GM18519 (cell line): ENCODE measurements around the gene IL36B.

Experiments
- ATAC-seq: cut with Tn5 transposase; IDR thresholded peaks from one replicate; pipeline ENCODE4 v1.9.1; 2021; ENCODE audit warnings: mild to moderate bottlenecking, moderate library complexity; ENCODE audit not compliant: unreplicated experiment, low FRiP score

The IL36B gene

DNA sequence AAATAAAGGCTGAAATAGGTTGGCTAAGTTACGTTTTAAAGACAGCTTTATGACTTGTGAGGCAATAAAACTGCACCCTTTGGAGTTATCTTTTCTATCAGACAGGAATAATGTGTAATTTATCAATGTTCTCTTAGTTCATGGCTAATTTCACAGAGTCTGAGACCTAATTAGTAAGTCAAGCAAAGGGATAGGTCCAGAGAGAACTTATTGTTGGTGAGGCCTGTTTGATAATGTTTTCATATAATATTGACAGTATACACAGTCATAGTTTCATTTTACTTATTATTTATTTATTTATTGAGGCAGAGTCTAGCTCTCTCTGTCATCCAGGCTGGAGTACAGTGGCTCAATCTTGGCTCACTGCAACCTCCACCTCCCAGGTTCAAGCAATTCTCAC lies 4.5 kb upstream of the IL36B start:
- no peak for ATAC-seq

DNA sequence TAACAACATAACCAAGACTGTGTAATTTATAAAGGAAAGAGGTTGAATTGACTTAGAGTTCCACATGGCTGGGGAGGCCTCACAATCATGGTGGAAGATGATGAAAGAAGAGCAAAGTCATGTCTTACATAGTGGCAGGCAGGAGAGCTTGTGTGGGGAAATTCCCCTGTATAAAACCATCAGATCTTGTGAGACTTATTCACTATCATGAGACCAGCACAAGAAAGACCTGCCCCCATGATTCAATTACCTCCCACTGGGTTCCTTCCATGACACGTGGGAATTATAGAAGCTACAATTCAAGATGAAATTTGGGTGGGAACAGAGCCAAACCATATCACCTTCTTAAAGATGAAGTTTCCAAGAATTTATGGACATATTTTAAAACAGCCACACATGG lies 3.9 kb upstream of the IL36B start:
- ATAC-seq, result no peak

DNA sequence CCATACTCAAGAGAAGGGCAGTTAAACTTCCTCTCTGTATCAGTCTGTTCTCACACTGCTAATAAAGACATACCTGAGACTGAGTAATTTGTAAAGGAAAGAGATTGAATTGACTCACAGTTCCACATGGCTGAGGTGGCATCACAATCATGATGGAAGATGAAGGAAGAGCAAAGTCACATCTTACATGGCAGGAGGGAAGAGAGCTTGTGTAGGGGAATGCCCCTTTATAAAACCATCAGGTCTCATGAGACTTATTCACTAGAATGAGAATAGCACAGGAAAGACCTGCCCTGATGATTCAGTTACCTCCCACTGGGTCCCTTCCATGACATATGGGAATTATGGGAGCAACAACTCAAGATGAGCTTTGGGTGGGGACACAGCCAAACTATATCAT lies 1.4 kb upstream of the IL36B start:
- ATAC-seq, result no peak

DNA sequence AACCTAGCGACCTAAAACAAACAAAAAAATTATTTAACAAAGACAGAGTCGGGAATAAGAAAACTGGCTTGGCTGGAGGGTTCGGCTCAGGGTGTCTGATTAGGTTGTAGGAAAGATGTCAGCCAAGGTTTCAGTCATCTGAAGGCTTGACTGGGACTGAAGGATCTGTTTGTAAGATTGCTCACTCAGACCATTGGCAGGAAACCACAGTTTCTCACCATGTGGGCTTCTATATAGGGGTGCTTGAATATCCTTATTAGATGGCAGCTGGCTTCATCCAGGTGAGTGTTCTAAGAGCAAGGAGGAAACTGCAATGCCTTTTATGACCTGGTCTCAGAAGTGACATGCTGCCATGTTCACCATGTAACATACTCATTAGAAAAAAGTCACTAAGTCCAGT lies 999 bp upstream of the IL36B start:
- no peak for ATAC-seq

DNA sequence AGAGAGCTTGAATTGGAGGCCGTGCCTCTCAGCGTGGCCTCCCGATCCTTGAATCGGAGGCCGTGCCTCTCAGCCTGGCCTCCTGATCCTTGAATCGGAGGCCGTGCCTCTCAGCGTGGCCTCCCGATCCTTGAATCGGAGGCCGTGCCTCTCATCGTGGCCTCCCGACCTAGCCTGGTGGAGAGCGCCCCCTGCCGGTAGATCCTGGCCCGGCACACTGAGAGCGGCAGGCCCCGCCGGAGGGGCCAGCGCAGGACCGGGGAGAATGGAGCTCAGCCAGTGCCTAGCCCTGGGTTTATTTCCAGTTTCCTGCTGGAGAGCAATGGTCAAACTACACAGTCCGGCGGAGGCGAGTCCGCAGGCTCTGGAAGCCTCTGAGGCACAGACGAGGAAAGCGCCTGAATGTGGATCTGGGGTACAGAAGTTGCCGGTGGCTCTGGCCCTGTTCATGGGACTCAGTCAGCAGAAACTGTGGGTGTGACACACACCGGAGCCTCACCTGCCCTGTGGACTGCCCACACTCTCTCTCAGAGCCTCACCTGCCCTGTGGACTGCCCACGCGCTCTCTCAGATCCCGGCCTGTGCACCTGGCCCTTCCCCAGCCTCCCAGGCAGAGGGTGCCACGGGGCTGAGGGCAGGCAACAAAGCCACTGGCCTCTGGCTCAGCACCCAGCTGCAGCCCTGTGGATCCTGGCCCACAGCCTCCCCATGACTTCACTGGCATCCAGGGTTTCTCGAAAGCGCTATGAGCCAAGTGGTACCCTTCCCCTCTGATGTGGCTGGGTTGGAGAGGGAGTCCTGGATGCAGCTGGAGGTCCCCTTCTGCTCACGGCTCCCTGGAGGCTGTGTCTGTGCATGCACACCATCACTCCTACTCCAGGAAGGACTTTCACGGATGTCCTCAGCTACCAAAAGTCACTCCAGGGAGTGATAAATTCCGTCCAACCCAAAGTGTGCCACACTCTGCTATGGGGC lies 1.5 kb downstream of the IL36B start:
- no peak for ATAC-seq

DNA sequence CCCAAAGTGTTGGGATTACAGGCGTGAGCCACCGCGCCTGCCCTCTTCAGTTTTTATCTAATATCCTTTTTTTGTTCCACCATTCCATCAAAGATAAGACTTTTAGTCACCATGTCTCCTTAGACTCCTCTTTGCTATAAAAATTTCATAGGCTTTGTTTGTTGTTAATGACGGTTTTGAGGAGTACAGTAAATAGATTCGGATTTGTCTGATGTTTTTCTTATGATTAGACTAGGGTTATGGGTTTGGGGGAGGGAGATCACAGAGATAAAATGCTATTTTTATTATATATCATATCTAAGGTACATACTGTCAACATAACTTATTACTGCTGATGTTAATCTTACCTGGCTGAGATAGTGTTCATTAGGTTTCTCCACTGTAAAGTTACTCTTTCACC lies 6.2 kb downstream of the IL36B start:
- no peak for ATAC-seq

DNA sequence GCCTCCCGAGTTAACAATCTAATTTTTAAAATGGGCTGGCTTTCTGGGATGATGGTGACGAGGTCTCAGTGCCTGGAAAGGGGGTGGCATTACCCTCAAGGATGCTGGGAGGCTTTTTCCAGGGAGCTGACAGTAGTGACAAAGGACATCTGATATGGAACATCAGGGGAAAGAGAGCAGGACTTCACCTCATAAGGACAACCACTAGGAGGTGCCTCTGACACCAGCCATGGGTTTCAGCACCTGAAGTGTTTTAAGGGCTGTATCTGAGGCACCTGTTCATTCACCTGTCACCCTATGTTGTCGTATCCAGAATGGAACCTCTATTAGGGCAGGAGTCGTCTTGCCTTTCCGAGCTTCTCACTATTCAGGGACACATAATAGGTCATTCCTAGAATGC lies 10.8 kb downstream of the IL36B start:
- no peak for ATAC-seq

DNA sequence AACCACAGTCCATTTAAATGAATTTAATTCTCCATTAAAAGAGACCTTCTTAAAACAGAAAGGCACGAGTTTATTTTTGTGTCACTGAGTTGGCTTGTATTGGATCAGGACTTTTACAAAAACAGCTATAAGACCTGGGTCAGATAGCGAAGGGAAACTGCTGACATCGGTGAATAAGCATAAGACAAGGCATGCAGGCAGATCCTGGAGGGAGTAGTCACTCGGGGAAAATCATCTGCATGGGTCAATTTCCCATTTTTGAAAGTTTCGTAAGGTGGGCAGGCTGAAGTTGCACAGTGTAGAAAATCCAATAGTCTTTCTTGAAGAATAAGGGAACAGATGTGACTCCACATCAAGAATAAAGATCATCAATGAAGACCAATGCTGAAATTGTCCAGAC lies 12.9 kb downstream of the IL36B start:
- no peak for ATAC-seq

DNA sequence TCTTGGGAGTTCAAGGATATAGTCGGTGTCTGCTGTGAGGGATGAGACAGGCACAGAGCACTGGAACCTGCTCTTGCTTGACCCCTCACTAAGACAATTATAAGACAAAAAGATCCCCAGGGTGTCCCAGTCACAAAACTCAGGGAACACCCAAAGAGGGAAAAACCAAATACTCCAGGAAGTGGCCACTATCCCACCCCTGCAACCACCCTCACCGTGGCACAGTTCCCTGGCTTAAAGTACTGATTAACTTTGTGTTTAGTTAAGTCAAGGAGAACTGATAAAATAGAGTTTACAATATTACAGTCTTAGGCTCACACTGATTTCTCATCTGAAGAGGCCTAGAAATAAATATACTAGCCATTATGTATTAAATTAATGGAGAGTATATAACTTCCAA lies 13.5 kb downstream of the IL36B start:
- no peak for ATAC-seq

DNA sequence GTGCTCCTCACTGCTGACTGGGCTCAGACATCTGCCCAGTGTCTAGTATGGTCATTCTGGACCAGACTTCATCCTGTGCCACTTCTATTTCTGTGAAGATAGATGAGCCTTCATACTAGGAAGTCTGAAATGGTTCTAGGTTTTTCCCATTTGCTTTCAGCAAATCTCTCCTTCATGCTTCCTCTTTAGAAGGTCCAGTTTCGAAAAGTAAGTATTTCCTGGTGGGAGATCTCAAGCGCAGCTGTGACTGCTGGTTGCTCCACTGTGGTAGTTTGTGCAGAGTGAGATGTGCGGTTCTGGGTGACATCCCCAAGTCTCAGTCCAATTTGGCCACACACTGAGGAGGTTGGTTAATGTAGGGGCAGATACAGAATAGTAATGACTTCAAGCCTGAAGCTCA lies 14.4 kb downstream of the IL36B start:
- no peak for ATAC-seq

DNA sequence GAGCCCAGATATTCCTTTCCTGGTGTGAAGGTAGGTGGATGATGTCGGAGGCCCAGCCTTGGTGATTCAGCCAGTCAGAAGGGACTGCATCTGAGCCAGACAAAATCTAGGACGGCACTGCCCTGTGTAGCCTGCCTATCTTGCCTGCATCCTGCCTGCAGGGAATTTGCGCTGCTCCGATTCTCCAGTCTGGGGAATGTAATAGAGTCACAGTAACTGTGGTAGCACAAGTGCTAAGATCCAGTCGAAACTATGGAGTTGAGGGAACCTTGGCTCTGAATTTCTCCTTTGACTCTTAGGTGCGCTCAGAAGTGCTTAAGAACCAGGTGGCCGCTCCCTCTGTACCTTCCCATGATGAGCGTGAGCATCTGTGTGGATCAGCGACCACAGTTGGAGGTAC lies 15.9 kb downstream of the IL36B start:
- ATAC-seq, result no peak

DNA sequence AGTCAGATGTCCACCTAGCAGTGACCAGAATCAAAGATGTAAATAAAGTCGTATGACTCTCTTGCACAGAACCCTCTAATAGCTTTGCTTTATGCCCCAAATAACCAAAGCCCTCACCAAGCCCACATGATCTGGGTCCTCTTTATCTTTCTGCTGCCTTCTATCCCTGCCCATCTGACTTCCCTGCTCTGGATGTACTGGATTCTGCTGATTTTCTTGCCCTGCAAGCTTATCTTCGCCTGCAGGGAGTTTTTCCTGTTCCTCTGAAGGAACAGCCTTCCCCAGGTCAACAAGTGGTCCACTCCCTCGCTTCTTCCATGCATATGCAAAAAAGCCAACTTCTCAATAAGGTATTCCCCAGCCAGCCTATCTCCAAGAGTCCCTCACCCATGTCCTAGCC lies 18.7 kb downstream of the IL36B start:
- no peak for ATAC-seq

DNA sequence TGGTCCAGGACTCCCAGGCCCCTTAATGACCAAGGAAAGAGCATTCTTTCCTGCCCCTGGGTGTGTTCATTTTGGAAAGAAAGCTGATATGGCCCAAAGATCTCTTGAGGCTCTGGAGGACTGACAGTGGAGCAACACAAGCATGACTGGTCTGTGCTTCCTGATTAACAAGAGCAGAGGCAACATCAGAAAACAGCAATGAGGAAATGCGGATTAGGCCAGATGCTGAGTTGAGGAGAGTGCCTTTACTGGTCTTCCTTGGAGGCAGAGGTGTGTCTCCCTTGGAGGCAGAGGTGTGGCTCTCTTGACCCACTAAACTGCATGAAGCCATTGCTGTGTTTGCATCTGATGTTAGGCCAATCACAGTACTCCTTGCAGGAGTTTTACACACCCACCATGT lies 19.9 kb downstream of the IL36B start:
- no peak for ATAC-seq

DNA sequence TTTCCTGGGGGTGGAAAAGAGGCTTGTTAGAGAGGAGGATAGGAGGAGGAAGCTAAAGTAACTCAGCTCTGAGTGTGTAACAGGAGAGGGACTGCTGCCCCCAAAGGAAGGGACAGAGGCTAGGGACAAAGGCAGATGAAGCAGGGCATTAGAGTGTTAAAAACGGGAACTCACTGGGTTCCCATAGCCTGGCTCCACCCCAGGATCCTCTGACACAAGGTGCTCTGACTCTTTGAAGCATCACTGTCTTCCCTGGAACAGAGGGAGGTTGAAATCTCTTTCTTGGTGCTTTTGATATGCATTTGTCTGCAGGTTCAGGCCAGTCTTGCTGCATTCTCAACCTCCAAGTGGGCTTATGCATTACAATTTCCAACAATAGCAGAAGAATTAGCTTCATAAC lies 24.6 kb downstream of the IL36B start:
- ATAC-seq, result no peak

DNA sequence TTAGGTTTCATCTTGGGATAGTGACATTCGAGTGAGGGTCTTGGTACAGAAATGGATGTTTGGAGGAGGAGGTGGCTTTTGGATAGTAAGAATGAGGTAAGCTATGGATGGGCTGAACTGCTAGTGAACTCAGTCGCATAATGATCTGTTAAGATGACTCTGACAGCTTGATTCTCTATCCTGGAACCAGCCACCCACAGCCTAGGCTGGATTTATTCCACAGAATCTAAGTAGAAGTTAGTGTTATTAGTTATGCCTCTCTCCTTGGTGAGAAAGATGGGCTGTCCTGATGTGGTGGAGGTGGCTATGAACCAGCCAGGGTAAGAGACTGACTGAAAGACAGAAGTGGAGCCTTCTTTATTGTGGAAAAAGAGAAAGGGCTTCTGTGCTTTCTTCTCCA lies 25.0 kb downstream of the IL36B start:
- ATAC-seq, result no peak

DNA sequence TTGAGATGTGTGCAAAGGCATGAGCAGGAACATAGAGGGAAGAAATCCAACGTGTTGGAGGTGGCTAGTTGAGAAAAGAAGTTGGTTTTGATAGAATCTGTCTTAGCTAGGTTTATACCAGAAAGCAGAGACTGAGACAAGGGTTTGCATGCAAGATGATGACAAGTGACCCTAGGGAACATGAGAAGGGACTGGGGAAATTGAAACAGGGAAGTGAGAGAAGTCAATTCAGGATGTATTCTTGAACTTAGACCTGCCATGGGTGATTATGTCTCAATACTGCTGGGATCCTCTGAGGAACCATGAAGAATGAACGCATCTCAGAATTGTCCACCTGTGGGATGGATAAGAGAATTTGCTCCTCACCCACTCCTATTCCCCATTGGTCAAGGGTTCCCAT lies 26.9 kb downstream of the IL36B start:
- no peak for ATAC-seq

DNA sequence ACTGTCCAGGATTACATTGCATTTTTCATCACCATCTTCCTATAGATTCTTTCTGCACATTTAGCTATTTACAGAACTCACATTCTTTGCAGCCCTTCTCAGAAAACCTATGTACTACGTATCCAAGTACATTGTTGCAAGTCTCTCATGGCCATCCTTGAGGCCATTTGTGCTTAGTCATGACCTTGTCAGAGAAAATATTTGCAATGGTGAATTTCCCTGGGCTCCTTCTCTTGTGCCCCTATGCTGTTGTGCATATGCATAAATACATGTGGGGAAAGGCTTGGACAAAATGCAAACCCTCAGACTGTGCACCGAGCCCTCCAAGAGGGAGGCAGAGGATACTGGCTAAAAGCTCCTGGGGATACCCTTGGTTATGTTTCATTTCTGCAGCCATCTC lies 27.9 kb downstream of the IL36B start:
- ATAC-seq, result no peak

DNA sequence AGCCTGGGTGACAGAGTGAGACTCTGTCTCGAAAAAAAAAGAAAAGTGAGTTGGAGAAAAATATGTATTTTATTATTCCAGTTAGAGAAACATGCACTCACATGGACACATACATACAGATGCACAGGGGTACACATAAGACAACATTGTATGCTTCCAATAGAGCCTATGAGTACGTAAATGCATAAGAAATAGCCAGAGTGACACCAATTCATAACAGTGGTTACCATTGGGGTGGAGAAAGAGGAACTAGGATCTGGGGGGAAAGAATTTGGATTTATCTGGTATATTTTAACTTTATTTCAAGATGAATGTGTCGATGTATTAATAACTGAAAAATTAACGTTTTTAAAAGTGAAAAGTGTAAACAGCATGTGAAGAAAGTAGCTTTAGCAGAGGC lies 31.4 kb downstream of the IL36B start:
- no peak for ATAC-seq

DNA sequence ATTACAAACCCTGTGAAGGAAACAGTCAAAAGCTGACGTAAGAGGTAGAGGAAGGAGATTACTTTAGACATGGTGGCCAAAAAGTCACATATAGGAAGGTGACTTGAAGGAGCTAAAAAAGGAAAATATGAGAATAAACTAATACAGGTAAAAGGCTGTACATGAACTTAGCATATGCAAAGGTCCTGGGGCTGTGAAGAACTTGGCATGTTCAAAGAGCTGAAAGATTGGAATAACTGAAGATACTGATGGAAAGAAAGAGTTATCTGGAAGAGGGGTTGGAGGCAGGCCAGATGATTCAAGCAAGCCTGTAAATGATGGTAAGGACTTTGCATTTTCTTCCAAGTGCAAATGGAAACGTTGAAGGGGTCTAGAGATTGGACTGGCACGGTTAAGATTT lies 34.2 kb downstream of the IL36B start:
- ATAC-seq, result no peak

DNA sequence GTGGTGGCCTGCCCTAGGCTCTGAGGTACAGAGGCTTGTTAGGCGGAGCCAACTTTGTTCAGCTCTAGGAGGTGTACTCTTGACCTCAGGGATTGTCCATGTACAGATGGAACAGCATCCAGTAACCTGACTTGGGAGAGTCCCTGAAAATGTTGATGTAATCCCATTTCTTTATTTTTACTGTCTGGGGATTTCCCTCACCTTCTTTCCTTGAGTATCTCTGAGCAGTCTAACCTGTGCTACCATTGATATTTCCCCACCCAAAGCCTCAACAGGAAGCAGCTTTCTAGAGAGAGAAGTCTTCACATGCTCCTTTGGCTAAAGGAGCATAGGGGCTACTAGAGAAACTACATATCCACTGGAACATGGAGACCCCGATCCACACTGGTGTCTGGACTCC lies 37.0 kb downstream of the IL36B start:
- no peak for ATAC-seq

DNA sequence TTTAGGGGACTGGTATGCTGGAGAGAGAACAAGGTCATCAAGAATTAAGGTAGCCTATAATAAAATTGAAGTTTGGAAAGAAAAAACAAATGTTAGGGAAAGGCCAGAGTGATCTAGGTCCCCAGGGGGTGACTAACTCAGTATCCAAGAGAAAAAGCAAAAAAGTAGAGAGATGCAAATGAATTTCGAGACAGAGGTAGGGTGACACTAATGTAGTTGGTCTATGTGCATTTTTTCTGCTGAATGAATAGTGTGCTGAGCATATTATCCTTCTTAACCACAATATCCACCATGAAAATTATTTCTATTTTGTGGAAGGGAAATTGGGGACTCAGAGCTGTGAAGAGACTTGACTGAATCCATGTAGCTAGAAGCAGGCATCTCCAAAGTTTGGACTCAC lies 37.6 kb downstream of the IL36B start:
- ATAC-seq, result no peak

DNA sequence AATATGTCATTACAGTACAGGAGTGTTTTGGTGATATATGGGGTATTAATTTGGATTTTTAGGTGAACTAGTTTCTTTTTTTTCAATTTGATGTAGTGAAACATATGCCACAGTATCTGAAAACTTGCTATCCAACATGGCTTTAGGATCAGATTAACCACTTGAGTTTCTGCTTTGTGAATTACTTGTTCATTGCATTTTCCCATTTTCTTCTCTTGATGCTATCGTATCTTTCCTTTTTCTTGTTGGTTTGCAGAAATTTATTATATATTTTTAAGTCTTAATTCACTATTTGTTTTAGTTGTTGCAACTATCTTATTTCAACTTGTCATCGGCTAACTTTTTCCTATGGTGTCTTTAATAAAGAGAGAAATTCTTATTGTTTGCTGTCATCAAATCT lies 38.6 kb downstream of the IL36B start:
- no peak for ATAC-seq

DNA sequence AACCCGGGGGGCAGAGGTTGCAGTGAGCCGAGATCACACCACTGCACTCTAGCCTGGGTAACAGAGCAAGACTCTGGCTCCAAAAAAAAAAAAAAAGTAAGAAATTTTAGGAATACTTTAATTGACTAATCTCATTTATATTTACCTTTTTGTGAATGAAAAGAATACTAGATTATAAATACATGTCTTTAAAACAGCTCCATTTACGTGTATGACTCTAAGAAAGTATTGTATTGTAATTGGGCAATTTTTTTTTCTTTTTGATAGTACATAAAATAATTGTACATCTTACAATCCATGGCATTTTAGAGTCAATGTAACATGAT lies 39.4 kb downstream of the IL36B start:
- ATAC-seq, result no peak
